ENCODE data around the gene MYORG.
A peak's percentile ranks its signal among the peaks of the same experiment; 100 is the strongest.

MYORG gene

DNA sequence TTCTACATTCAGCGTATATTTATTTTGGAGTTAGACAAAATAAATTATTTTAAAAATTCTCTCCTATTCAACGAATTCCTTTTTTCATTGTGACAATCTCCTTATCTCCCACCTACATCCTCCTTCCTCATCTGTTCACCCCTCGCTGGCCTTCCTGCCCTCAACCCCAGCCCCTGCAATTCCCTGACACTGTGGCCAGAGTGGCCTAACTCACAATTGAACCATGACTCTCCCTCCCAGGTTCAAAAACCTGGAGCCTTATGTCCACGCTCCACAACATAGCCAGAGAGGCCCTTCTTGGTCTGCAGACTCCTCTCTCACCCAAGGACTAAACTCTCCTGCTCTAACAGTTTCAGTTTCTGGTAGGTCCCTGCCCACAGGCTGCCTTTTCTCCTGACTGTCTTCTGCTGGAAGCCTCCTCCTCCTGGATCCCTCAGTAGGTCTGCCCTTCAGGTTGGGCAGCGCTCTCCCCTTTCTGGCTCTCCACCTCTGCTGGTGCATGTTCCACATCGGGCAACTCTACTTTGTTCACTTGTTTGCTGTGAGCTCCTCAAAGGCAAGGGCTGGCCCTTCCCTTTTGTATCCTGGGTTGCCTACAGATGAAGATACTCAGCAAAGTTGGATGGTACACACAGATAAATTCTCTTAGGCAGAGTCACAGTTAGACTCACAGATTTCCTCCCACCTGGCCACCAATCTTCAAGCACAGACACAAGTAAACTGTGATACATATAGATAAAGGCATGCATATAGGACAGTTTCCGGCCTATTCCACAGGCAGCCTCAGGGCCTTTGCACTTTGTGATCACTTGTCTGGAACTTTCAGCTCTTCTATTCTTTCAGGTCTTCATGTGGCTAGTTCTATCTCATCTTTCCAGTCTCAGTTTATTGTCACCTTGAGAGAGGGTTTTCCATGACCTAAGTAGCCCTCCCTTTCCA lies 19.8 kb upstream of the MYORG start:
- H3K4me1 Mint-ChIP-seq = no peaks in the 10 kb centered on the region
- no peaks in the 10 kb centered on the region for H3K27me3 Mint-ChIP-seq

DNA sequence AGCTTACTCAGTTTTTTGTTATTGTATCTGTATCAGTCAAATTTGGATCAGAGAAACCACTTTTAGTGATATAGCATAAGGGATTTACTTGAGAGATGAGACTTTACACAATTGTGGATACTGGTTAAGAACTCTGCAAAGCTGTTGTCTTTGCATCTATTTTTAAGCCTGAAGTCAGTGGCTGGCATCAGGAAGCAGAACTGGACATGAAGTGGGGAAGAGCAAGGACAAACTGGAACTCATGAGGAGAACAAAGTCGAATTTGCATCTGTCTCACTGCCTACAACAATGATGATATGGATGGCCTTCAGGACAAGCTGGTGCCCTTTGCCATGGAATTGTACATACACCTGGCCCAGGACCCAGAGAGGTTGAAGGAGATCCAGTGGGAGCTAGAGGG lies 15.8 kb upstream of the MYORG start:
- Mint-ChIP-seq H3K4me1 (no peaks in the 10 kb centered on the region), H3K4me3 (no peak overlapping the region), H3K36me3 (peaks cover 2% of the 10 kb centered on the region), H3K27ac (no peak overlapping the region), H3K27me3 (no peaks in the 10 kb centered on the region), H3K9me3 (no peaks in the 10 kb centered on the region)

More for the DNA sequence above, 19.8 kb upstream of the MYORG start:
- Mint-ChIP-seq H3K36me3 (peaks cover 5% of the 10 kb centered on the region), H3K4me3 (no peak overlapping the region), H3K9me3 (no peaks in the 10 kb centered on the region), H3K27ac (no peak overlapping the region)

DNA sequence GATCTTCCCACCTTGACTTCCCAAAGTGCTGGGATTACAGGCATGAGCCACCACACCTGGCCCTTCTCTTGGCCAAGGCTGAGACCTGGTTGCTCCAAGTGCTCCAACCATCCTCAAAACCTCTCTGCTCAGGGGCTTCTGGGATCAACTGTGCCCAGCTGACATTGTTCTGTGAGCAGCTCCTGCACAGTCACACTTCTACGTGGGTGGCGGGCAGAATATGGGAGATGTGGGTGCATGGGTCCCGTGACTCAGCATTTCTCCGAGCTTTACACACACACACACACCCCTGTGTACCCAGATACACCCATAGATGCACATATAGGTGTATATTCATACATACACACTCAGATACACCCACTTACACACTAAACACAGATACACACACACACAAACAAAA lies 10.5 kb upstream of the MYORG start:
- H3K4me1 Mint-ChIP-seq = no peaks in the 10 kb centered on the region
- H3K27me3 Mint-ChIP-seq = no peaks in the 10 kb centered on the region
- H3K9me3 Mint-ChIP-seq = no peaks in the 10 kb centered on the region
- H3K27ac Mint-ChIP-seq = no peak overlapping the region
- peaks cover 2% of the 10 kb centered on the region for H3K36me3 Mint-ChIP-seq
- no peak overlapping the region for H3K4me3 Mint-ChIP-seq

DNA sequence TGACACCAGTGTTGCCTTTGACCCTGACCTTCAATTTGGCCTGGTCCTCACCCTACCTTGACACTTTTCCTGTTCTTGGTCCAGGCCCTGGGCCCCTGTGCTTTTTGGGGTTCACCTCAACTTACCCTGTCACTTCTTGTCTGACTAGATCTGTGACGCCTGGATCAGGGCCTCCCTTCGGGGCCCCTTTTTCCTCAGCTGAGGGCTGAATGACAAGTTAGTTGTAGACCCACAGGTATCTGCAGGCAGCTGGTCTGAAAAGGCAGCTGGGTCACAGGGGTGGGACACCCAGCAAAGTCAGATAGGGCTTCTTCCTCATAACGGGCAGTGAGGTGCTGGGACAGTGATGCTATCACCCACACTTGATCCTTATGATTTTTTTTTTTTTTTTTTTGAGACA lies 10.0 kb upstream of the MYORG start:
- Mint-ChIP-seq H3K27me3 (no peaks in the 10 kb centered on the region), H3K4me3 (no peak overlapping the region), H3K9me3 (no peaks in the 10 kb centered on the region), H3K36me3 (peaks cover 2% of the 10 kb centered on the region), H3K27ac (no peak overlapping the region), H3K4me1 (no peaks in the 10 kb centered on the region)

DNA sequence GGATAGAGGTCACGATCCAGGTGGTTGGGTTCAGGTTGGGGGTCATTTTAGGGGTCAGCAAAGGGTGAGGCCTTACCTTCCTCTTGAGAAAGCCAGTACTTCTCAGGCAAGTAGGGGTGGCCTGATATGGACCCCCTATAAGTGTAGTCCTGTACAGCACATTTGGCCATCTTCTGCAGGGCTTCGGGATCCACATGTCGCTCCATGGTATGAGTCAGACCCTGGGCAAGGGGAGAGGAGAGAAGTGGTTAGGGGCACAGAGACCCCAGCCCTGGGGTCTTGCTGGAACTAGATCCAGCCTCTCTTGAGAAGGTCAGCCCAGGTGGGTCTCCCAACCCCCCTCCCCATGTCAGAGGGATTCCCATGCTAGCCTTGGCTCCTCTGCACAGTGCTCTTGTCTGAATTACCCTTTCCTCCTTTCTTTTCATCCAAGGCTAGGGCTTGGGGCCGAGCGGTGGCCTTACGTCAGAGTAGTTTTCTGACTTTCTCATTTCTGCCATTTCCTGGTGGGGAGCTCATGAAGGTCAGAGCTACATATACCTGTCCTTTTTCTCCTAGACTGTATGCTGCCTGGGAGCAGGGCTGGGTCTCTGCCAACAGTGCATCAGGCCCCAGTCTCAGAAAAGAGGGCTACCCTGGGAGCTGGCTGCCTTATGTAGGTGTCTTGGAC lies 9.0 kb upstream of the MYORG start:
- Mint-ChIP-seq H3K27ac (no peak overlapping the region), H3K9me3 (no peaks in the 10 kb centered on the region), H3K27me3 (no peaks in the 10 kb centered on the region), H3K36me3 (peaks cover 2% of the 10 kb centered on the region), H3K4me3 (no peak overlapping the region), H3K4me1 (peaks cover 6% of the 10 kb centered on the region)

DNA sequence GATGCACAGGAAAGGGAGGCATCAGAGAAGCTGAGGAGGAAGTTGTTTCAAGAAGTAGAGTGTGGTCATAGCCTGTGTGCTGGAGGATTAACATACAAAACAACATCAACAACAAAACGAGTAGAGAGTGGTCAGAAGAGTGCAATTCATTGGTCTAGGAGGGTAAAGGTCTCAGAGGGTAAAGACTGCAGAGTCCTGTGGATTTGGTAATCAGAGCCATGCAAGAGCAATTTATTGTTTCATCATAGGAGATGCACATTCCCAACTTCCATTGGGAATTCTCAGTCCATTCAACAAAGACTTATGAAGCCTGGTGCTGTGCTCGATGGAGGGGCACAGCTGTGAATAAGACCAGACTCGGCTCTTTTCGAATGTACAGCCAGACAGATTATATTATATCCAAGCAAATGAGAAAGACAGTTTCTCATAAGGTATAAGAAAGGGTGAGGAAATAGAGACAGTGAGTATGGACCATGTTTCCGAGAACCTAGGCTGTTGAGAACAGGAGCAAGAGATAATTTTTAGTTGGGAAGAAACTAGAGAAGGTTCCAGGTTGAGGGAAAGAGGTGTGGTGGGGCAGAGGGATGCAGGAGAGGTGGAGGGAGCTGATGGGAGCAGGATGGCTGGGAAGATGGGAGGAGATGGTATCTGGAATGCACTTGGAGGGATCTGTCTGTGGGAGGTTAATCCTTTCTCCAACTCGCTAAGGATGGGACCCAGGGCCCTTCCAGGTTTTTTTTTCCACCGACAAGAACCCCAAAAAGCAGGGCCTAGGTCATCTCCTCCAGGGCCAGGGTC lies 7.9 kb upstream of the MYORG start:
- peaks cover 17% of the 10 kb centered on the region for H3K4me1 Mint-ChIP-seq
- H3K27ac Mint-ChIP-seq = no peak overlapping the region
- H3K9me3 Mint-ChIP-seq = no peaks in the 10 kb centered on the region
- H3K4me3 Mint-ChIP-seq = no peak overlapping the region
- peaks cover 2% of the 10 kb centered on the region for H3K36me3 Mint-ChIP-seq
- no peaks in the 10 kb centered on the region for H3K27me3 Mint-ChIP-seq

DNA sequence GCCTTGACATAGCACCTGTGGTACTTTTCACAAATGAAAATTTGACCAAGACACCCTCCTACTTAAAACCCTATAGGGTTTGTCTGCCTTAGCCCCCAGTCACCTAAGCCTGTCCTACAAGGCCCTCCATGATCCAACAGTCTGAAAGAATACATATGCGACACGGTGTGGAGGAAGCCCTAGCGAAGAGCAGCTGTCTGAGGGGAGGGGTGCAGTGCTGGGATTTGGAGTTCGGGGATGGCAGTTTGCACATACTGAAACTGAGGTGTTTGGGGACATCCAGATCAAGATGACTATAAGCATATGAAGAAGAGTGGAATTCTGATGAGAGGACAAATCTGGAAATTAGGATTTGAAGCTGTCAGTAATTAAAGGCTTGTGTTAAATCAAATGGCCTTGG lies 7.2 kb upstream of the MYORG start:
- peaks cover 23% of the 10 kb centered on the region for H3K4me1 Mint-ChIP-seq
- H3K4me3 Mint-ChIP-seq = no peak overlapping the region
- no peaks in the 10 kb centered on the region for H3K27me3 Mint-ChIP-seq
- no peaks in the 10 kb centered on the region for H3K9me3 Mint-ChIP-seq
- peaks cover 2% of the 10 kb centered on the region for H3K36me3 Mint-ChIP-seq
- H3K27ac Mint-ChIP-seq = no peak overlapping the region

DNA sequence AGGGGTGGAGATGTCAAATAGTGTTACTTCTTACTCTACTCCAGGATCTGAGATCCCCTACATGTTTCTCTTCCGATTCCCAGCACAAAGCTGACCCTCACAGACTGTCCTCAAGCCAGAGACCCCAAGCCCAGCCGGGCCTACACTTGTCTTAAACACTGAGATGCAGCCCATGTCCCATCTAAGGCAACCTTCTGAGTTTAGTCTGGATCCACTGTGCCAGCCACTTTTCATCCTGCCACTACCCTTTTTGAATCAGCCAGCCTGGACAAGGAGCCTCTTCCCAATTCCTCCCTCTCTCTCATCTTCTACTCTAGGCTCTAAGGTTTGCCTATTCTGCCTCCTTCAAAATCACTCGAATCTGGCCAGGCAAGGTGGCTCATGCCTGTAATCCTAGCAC lies 6.2 kb upstream of the MYORG start:
- peaks cover 30% of the 10 kb centered on the region for H3K4me1 Mint-ChIP-seq
- no peaks in the 10 kb centered on the region for H3K36me3 Mint-ChIP-seq
- no peak overlapping the region for H3K4me3 Mint-ChIP-seq
- no peaks in the 10 kb centered on the region for H3K27me3 Mint-ChIP-seq
- H3K27ac Mint-ChIP-seq = peak overlapping the region; percentile 66
- H3K9me3 Mint-ChIP-seq = no peaks in the 10 kb centered on the region

DNA sequence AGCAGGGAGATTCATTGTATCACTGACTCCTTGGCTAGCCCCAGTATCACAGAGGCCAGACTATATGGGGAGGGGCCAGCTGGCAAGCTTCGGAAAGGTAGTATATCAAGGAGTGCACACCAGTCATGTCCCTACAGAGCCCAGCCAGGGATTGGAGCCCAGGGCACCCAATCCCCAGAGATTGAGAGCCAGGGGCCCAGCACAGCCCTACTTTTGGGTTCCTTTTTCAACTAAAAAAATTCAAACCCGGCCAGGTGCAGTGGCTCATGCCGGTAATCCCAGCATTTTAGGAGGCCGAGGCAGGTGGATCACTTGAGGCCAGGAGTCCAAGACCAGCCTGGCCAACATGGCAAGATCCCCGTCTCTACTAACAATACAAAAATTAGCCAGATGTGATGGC lies 5.4 kb upstream of the MYORG start:
- Mint-ChIP-seq H3K36me3 (no peaks in the 10 kb centered on the region), H3K4me1 (peaks cover 32% of the 10 kb centered on the region), H3K27ac (no peak overlapping the region), H3K27me3 (no peaks in the 10 kb centered on the region), H3K9me3 (no peaks in the 10 kb centered on the region), H3K4me3 (peak overlapping the region; percentile 89)

DNA sequence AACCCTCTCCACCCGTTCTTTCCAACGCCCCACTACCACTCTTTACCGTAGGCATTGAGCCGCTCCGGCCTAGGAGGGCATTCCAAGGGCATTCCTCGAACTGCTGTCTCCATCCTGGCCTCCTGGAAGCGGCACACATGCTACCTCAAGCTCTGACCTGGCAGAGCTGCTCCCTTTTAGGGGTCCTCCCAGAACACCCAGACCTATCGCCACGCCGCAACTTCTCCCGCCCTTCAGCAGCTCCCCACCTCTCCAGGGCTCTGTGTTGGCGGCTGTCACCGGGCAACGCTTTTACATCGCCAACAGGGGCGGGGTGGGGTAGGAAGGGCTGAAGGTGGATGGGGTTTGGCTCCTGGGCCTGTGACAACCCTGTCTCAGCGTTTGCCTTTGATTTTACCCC lies 4.6 kb upstream of the MYORG start:
- Mint-ChIP-seq H3K27ac (peak overlapping the region; percentile 77), H3K36me3 (no peaks in the 10 kb centered on the region), H3K9me3 (no peaks in the 10 kb centered on the region), H3K4me3 (peak overlapping the region; percentile 89), H3K27me3 (no peaks in the 10 kb centered on the region), H3K4me1 (peaks cover 35% of the 10 kb centered on the region)

DNA sequence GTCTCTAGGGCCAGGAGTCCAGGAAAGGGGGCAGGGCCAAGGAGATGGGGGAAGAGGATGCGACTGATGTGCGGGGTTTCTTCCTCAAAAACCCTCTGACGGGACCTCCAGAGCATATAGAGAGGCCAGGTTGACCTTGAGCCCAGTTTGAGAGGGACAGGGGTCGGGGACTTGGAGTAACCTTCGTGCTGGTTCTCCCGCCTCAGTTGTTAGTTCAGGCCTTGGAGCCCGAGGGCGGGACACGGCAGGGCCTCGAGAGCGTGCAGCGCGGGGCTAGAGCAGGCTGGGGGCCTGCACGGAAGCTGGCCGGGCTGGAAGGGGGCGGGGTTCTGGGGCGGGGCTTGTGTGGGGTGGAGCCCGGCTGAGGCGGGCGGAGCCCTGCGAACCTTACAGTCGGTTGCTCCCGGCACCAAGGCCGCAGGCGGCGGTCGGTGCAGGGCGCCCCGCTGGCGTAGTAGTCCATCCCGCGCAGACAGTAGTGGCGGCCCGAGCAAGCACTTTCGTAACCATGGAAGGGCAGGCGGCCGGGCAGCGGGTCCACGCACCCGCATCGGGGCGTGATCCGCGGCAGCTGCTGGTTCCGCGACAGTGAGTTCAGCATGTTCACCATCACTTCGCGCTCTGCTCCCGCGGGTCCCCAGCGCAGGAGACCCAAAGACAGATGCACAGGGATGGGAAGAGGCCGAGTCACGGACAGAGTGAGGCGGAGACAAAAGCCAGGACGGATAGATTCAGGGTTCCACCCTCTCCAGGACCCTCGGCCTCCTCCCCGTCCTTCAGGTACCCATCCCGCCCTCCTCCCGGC lies 4.0 kb upstream of the MYORG start:
- Mint-ChIP-seq H3K4me1 (peaks cover 41% of the 10 kb centered on the region), H3K4me3 (peak overlapping the region; percentile 89), H3K27me3 (no peaks in the 10 kb centered on the region), H3K9me3 (no peaks in the 10 kb centered on the region), H3K36me3 (no peaks in the 10 kb centered on the region), H3K27ac (no peak overlapping the region)

DNA sequence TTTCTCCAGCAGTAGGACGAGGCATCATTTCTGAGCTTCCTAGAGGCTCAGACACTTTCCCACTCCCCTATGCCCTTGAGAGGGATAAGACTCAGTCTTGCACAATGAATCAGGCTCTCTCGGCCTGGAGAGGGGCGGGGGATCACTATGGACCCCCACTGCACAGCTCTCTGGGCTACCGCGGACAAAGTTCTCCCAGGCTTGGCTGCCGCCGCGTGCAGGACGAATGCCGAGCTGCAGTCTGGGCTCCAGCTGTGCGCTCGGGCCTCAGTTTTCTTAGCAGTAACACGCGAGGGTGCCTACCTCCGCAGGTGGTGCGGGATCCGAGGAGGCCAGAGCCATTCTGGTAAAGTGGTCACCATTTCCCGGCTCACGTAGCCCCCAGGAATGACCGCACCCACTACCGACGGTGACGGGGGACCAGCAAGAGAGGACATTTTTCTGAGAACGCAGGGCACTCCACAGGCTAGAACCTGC lies 3.4 kb upstream of the MYORG start:
- H3K9me3 Mint-ChIP-seq = no peaks in the 10 kb centered on the region
- H3K27me3 Mint-ChIP-seq = no peaks in the 10 kb centered on the region
- H3K4me3 Mint-ChIP-seq = peak overlapping the region; percentile 89
- H3K27ac Mint-ChIP-seq = no peak overlapping the region
- H3K4me1 Mint-ChIP-seq = peaks cover 47% of the 10 kb centered on the region
- H3K36me3 Mint-ChIP-seq = no peaks in the 10 kb centered on the region

DNA sequence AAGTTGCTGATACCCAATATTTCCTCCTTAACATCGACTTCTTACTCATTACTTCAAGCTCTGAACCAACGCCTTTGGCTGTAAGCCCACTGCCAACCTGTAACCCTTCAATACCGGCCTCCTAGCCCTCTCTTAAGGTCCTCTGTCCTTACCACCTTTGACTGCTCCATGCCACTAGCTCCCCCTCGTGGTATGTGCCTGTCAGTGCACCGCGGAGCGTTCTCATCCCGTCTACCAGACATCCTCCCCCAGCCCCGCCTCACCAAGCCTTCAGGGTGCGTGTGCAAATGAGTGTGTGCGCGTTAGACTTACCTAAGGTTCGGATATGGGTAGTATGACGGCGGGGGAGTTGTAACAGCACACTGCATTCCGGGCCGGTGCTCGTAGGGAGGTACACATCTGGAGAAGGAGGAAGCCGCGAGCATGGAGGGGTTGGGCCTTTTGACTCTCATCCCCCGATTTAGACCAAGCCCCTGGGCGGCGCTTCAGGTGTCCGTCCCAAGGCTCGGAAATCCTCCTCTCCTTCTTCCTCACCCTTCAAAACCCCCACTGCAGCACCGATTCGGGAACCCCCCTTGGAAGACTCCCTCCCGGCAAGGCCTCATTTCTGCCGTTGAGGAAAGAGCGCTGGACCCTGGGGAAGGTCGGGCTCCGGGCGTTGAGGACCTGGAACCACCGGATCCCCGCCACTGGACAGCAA lies 2.8 kb upstream of the MYORG start:
- Mint-ChIP-seq H3K27me3 (no peaks in the 10 kb centered on the region), H3K36me3 (no peaks in the 10 kb centered on the region), H3K9me3 (no peaks in the 10 kb centered on the region), H3K27ac (peak overlapping the region; percentile 80), H3K4me1 (peaks cover 47% of the 10 kb centered on the region), H3K4me3 (peak overlapping the region; percentile 89)

DNA sequence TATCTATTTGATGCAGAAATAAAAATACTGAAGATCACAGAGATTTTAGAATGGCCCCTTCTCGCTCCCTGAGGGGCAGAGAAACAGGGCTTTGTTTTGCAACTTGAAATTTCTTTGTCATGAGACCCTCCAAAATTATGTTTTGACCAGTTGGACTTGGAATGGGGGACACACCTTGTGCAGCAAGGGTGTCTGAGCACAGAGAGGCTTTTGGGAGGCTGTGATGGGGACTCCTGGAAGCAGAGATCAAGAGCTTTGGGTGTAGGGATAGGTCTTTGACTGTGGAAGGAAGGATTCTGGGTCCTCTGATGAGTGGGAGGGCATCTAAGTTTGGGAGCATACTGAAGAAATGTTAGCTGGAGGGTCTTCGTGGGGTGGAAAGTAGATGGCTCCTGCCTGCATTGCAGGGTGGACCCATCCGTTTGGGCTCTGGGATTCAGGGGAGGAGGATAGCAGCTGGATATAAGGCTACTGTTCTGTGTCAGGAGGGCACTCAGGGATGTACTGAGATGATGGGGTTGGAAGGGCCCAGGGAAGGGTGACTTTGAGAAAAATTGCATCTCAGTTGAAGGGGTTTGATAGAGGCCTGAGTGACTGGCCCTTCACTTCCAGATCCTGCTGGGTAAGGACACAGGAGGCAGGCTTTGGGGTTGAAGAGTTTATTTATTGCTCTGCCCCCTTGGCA lies 1.8 kb upstream of the MYORG start:
- no peak overlapping the region for H3K27ac Mint-ChIP-seq
- H3K27me3 Mint-ChIP-seq = no peaks in the 10 kb centered on the region
- peaks cover 1% of the 10 kb centered on the region for H3K36me3 Mint-ChIP-seq
- no peak overlapping the region for H3K4me3 Mint-ChIP-seq
- peaks cover 47% of the 10 kb centered on the region for H3K4me1 Mint-ChIP-seq
- no peaks in the 10 kb centered on the region for H3K9me3 Mint-ChIP-seq
